GM23248 (cell line): ENCODE data around the gene GAB4. TPM values are rescaled to one million over a fixed set of nuclear protein-coding genes. Genes with fewer than 3 reads are reported as not detected.
"Not testable (repeated sequence)": the region's sequence is repeated elsewhere in the genome, so short reads cannot be mapped to it uniquely, and the experiment has no call there.

Experiments used
- DNase-seq: peaks from one replicate; pipeline ENCODE4 v3.0.0-alpha.2; 2015
- H2AFZ ChIP-seq: fragments of 200-600 bp; sonication (generic); 2 replicates; pipeline ENCODE4 v1.6.1; 2016; ENCODE audit warnings: antibody characterized with exemption
- H3F3A ChIP-seq: fragments of 200-600 bp; sonication (generic); 2 replicates; pipeline ENCODE4 v1.6.1; 2016; ENCODE audit warnings: mild to moderate bottlenecking, antibody characterized with exemption, mixed run types; ENCODE audit not compliant: insufficient read depth
- H3K27ac ChIP-seq: fragments of 200-600 bp; sonication (generic); 2 replicates; pipeline ENCODE4 v1.5.1; 2016; ENCODE audit warnings: mild to moderate bottlenecking
- H3K27me3 ChIP-seq: fragments of 200-600 bp; sonication (generic); replicated peaks from 2 replicates; pipeline ENCODE4 v1.6.1; 2016; ENCODE audit warnings: mild to moderate bottlenecking; ENCODE audit not compliant: insufficient read depth
- H3K36me3 ChIP-seq: fragments of 200-600 bp; sonication (generic); 2 replicates; pipeline ENCODE4 v1.6.1; 2016; ENCODE audit warnings: low read depth, mild to moderate bottlenecking
- H3K4me1 ChIP-seq: fragments of 200-600 bp; sonication (generic); 2 replicates; pipeline ENCODE4 v1.6.1; 2016; ENCODE audit warnings: mild to moderate bottlenecking; ENCODE audit not compliant: insufficient read depth
- H3K4me2 ChIP-seq: fragments of 200-600 bp; sonication (generic); one replicate; pipeline ENCODE4 v1.6.1; 2016; ENCODE audit warnings: mild to moderate bottlenecking; ENCODE audit not compliant: unreplicated experiment
- H3K4me3 ChIP-seq: fragments of 200-600 bp; sonication (generic); 2 replicates; pipeline ENCODE4 v1.5.1; 2016; ENCODE audit warnings: mild to moderate bottlenecking
- H3K79me2 ChIP-seq: fragments of 200-600 bp; sonication (generic); 2 replicates; pipeline ENCODE4 v1.6.1; 2016; ENCODE audit warnings: mild to moderate bottlenecking; ENCODE audit not compliant: insufficient read depth
- H3K9ac ChIP-seq: fragments of 200-600 bp; sonication (generic); 2 replicates; pipeline ENCODE4 v1.6.1; 2016; ENCODE audit warnings: mild to moderate bottlenecking
- H3K9me2 ChIP-seq: fragments of 200-600 bp; sonication (generic); 2 replicates; pipeline ENCODE4 v1.6.1; 2016; ENCODE audit warnings: mixed run types, mild to moderate bottlenecking, moderate library complexity; ENCODE audit not compliant: insufficient read depth
- H3K9me3 ChIP-seq: fragments of 200-600 bp; sonication (generic); one replicate; pipeline ENCODE4 v1.6.1; 2017; ENCODE audit warnings: low read depth
- H4K20me1 ChIP-seq: fragments of 200-600 bp; sonication (generic); 2 replicates; pipeline ENCODE4 v1.6.0; 2016; ENCODE audit not compliant: insufficient read depth
- EZH2 ChIP-seq: fragments of 200-600 bp; sonication (generic); IDR thresholded peaks from 2 replicates; pipeline ENCODE4 v1.6.1; 2018; ENCODE audit warnings: antibody characterized with exemption, mild to moderate bottlenecking; ENCODE audit not compliant: insufficient read depth, poor library complexity, severe bottlenecking
- EZH2phosphoT487 ChIP-seq: fragments of 200-600 bp; sonication (generic); IDR thresholded peaks from 2 replicates; pipeline ENCODE4 v1.6.1; 2018; ENCODE audit warnings: antibody characterized with exemption, moderate library complexity, mild to moderate bottlenecking, low read depth; ENCODE audit not compliant: insufficient read depth
- WGBS, 2 experiments: methylation state at CpG; one replicate each; pipeline ENCODE4 v1.1.6; 2015 to 2017; ENCODE audit warnings: low lambda C conversion rate in 2 of 2, low coverage in 1 of 2; ENCODE audit errors: missing lambda C conversion rate in 2 of 2; 5-methylcytosine and 5-hydroxymethylcytosine counted together
- in situ Hi-C: fragments of 300-500 bp; cut with MboI; formaldehyde crosslinking; loops from 2 replicates; pipeline ENCODE4 v1.15.0; 2020
- polyA plus RNA-seq: library from polyadenylated mRNA; unstranded; fragments of >200 nt; fragmentation: Nextera tagmentation; extraction: Ambion mirVana; gene quantifications from 2 replicates; pipeline ENCODE4 v1.2.1, GENCODE V29; 2016
- total RNA-seq: library from RNA; depleted of rRNA; stranded (reverse); fragments of >200 nt; shearing (Covaris generic); gene quantifications from 2 replicates; pipeline ENCODE4 v1.2.3, GENCODE V29; 2014

Gene GAB4
- total and polyA plus RNA-seq, 2 experiments from 2014 or later: not detected

- Histone ChIP-seq H3K4me2 (no peak overlapping the region), H3K36me3 (no peaks in the 10 kb centered on the region), H3K4me3 (no peak overlapping the region), H3K79me2 (peaks cover 23% of the 10 kb centered on the region), H3K9ac (no peak overlapping the region), H2AFZ (no peak overlapping the region), H3K27me3 (no peaks in the 10 kb centered on the region; the same call in 1 of the 2 replicates), H3F3A (no peaks in the 10 kb centered on the region), H3K27ac (no peak overlapping the region), H3K9me2 (no peaks in the 10 kb centered on the region), H3K9me3 (no peaks in the 10 kb centered on the region), H4K20me1 (no peaks in the 10 kb centered on the region), H3K4me1 (no peaks in the 10 kb centered on the region)
- DNase-seq: no peak
- WGBS, 2 experiments: 60 to 65% methylated on average over 4 of the region's 4 CpGs
- in situ Hi-C loops: no loop called here
- TF ChIP-seq EZH2phosphoT487: no peak
- no peak for TF ChIP-seq EZH2
These were observed 27.2 kb upstream of the GAB4 start for GRCh38 chr22:17035246-17035645.

DNA sequence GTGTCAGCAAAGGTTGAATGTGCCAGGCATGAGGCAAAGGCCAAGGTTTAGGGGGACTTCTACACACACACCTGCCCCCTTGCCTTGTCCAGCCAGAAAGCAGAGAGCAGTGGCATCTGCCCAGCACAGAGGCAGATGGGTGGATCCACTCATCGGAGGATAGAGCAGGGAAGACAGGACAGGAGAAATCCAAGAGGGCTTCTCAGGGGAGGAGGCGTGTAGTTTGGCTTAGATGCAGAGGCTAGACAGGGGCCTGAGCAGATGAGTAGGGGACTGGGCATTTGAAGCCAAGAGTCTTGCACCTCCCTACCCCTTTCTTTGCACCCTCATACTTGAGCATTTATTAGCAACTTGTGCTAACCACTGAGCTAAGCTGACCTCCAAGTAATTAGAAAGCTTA is 26.5 kb upstream of the GAB4 start:
- H3K79me2 ChIP-seq: peaks cover 18% of the 10 kb centered on the region
- H3K36me3 ChIP-seq, H3K4me2 ChIP-seq, in situ Hi-C loops, H3K4me1 ChIP-seq, H3K9ac ChIP-seq, H3K27ac ChIP-seq, H2AFZ ChIP-seq, H3K27me3 ChIP-seq, H3K9me2 ChIP-seq, DNase-seq, H4K20me1 ChIP-seq, H3K9me3 ChIP-seq, H3K4me3 ChIP-seq, H3F3A ChIP-seq: not testable (repeated sequence)
- 57 to 80% methylated on average over 2 of the region's 2 CpGs for WGBS, 2 experiments

GRCh38 chr22:17032277-17032676 is 24.3 kb upstream of the GAB4 start:
- H3K4me3 ChIP-seq, H3K36me3 ChIP-seq, in situ Hi-C loops, H3K4me1 ChIP-seq, H3K79me2 ChIP-seq, H3K9ac ChIP-seq, H3K9me2 ChIP-seq, H4K20me1 ChIP-seq, DNase-seq, H2AFZ ChIP-seq, H3F3A ChIP-seq, H3K9me3 ChIP-seq, H3K27ac ChIP-seq, H3K4me2 ChIP-seq, H3K27me3 ChIP-seq: not testable (repeated sequence)
- WGBS, 2 experiments: 58 to 70% methylated on average over 2 of the region's 2 CpGs

DNA sequence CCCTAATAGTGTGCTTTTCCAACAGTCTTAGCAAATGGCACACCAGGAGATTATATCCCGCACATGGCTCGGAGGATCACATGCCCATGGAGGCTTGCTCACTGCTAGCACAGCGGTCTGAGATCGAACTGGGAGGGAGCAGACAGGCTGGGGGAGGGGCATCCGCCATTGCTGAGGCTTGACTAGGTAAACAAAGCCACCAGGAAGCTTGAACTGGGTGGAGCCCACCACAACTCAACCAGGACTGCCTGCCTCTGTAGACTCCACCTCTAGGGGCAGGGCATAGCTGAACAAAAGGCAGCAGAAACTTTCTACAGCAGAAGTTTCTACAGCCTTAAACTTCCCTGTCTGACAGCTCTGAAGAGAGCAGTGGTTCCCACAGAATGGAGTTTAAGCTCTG is 16.4 kb upstream of the GAB4 start:
- H3K36me3 ChIP-seq, H3K79me2 ChIP-seq, H3K4me3 ChIP-seq, H3K9me3 ChIP-seq, H3K4me1 ChIP-seq, DNase-seq, H2AFZ ChIP-seq, H3K27me3 ChIP-seq, H3K27ac ChIP-seq, in situ Hi-C loops, H4K20me1 ChIP-seq, H3K9ac ChIP-seq, H3K4me2 ChIP-seq, H3F3A ChIP-seq, H3K9me2 ChIP-seq: not testable (repeated sequence)
- WGBS, 2 experiments: 43 to 63% methylated on average over 5 of the region's 5 CpGs

DNA sequence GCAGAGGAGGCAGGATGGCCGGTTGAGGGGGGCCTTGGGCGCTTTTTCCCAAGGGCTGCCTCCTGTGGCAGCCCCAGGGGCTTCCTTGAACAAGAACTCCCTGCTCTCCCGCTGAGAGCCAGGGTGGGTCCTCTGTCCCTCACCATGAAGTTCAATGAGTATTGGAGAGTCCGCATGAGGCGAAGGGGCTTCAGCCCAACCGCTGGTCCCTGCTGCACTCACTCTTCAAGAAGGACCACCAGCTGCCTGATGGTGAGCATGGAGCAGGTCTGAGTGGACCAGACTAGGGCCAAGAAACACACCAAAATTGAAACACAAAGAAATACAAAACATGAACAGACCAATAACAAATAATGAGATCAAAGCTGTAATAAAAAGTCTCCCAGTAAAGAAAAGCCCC is 7.5 kb upstream of the GAB4 start:
- in situ Hi-C loops, H3K36me3 ChIP-seq, H3K4me2 ChIP-seq, H3K79me2 ChIP-seq, H3K4me1 ChIP-seq, H3F3A ChIP-seq, H3K4me3 ChIP-seq, H3K9me2 ChIP-seq, H3K27ac ChIP-seq, H3K27me3 ChIP-seq, H3K9ac ChIP-seq, DNase-seq, H2AFZ ChIP-seq, H4K20me1 ChIP-seq, H3K9me3 ChIP-seq: not testable (repeated sequence)
- WGBS, 2 experiments: 26 to 36% methylated on average over 4 to 6 of the region's 6 CpGs

GRCh38 chr22:17014101-17014440 is 6.0 kb upstream of the GAB4 start:
- DNase-seq, H2AFZ ChIP-seq, H3K4me2 ChIP-seq, in situ Hi-C loops, H3K9ac ChIP-seq, H3K9me3 ChIP-seq, H3K36me3 ChIP-seq, H3K9me2 ChIP-seq, H3K27me3 ChIP-seq, H4K20me1 ChIP-seq, H3K4me1 ChIP-seq, H3K4me3 ChIP-seq, H3F3A ChIP-seq, H3K79me2 ChIP-seq, H3K27ac ChIP-seq: not testable (repeated sequence)
- WGBS, 2 experiments: 16 to 25% methylated on average over 3 of the region's 3 CpGs
